H9 (cell line): ENCODE results near the gene ZNF318. TPM values are rescaled to one million over a fixed set of nuclear protein-coding genes. Genes with fewer than 3 reads are reported as not detected.
"Not testable (repeated sequence)": the region's sequence is repeated elsewhere in the genome, so short reads cannot be mapped to it uniquely, and the experiment has no call there.

ENCODE experiments used
- DNase-seq: peaks from one replicate; pipeline ENCODE4 v3.0.0-alpha.2; 2017
- H2AFZ ChIP-seq: one replicate; pipeline ENCODE4 v1.6.1; 2013; ENCODE audit warnings: mild to moderate bottlenecking, low read length, control low read depth, moderate library complexity
- H2AK5ac ChIP-seq: 2 replicates; pipeline ENCODE4 v1.6.1; 2013; ENCODE audit warnings: low read length, control low read depth, mixed read lengths; ENCODE audit not compliant: insufficient read length
- H2BK120ac ChIP-seq: one replicate; pipeline ENCODE4 v1.6.1; 2013; ENCODE audit warnings: low read depth, mild to moderate bottlenecking, low read length, control low read depth, inconsistent platforms; ENCODE audit not compliant: poor library complexity, severe bottlenecking
- H2BK12ac ChIP-seq: 2 replicates; pipeline ENCODE4 v1.6.1; 2013; ENCODE audit warnings: low read length, control low read depth, mixed read lengths, low read depth; ENCODE audit not compliant: insufficient read length
- H2BK15ac ChIP-seq: 2 replicates; pipeline ENCODE4 v1.6.1; 2013; ENCODE audit warnings: low read depth, low read length, control low read depth
- H2BK20ac ChIP-seq: one replicate; pipeline ENCODE4 v1.6.1; 2013; ENCODE audit warnings: low read depth, mild to moderate bottlenecking, low read length, control low read depth, inconsistent platforms; ENCODE audit not compliant: poor library complexity, severe bottlenecking
- H2BK5ac ChIP-seq: 2 replicates; pipeline ENCODE4 v1.6.1; 2013; ENCODE audit warnings: low read length, control low read depth, mixed read lengths; ENCODE audit not compliant: insufficient read length
- H3K14ac ChIP-seq: 2 replicates; pipeline ENCODE4 v1.6.1; 2013; ENCODE audit warnings: low read length, control low read depth; ENCODE audit not compliant: insufficient read depth
- H3K18ac ChIP-seq: 2 replicates; pipeline ENCODE4 v1.6.1; 2013; ENCODE audit warnings: low read depth, mild to moderate bottlenecking, mixed read lengths, low read length, control low read depth; ENCODE audit not compliant: insufficient read length
- H3K23ac ChIP-seq: 2 replicates; pipeline ENCODE4 v1.6.1; 2013; ENCODE audit warnings: low read length, control low read depth, mixed read lengths, low read depth; ENCODE audit not compliant: insufficient read length
- H3K23me2 ChIP-seq: 2 replicates; pipeline ENCODE4 v1.6.1; 2013; ENCODE audit warnings: low read depth, mild to moderate bottlenecking, mixed read lengths, low read length, control low read depth; ENCODE audit not compliant: insufficient read length, poor library complexity, severe bottlenecking
- H3K27ac ChIP-seq: 2 replicates; pipeline ENCODE4 v1.5.1; 2013; ENCODE audit warnings: low read length, control low read depth, mixed read lengths, low read depth; ENCODE audit not compliant: insufficient read length
- H3K27me3 ChIP-seq: 2 replicates; pipeline ENCODE4 v1.6.1; 2013; ENCODE audit warnings: low read length, control low read depth, inconsistent platforms; ENCODE audit not compliant: insufficient read depth
- H3K4ac ChIP-seq: 2 replicates; pipeline ENCODE4 v1.6.1; 2013; ENCODE audit warnings: low read depth, mild to moderate bottlenecking, control low read depth, inconsistent platforms, low read length, moderate library complexity
- H3K4me1 ChIP-seq: 2 replicates; pipeline ENCODE4 v1.6.1; 2013; ENCODE audit warnings: low read length, control low read depth, inconsistent platforms; ENCODE audit not compliant: insufficient read depth
- H3K4me2 ChIP-seq: 2 replicates; pipeline ENCODE4 v1.6.1; 2013; ENCODE audit warnings: low read length, control low read depth, mixed read lengths; ENCODE audit not compliant: insufficient read length, insufficient read depth
- H3K56ac ChIP-seq: 2 replicates; pipeline ENCODE4 v1.6.1; 2013; ENCODE audit warnings: low read depth, mild to moderate bottlenecking, mixed read lengths, low read length, control low read depth; ENCODE audit not compliant: insufficient read length
- H3K79me1 ChIP-seq: 2 replicates; pipeline ENCODE4 v1.6.1; 2013; ENCODE audit warnings: low read depth, mild to moderate bottlenecking, moderate library complexity, low read length, control low read depth, inconsistent platforms; ENCODE audit not compliant: insufficient read depth, poor library complexity, severe bottlenecking
- H3K79me2 ChIP-seq: 2 replicates; pipeline ENCODE4 v1.6.1; 2013; ENCODE audit warnings: low read length, control low read depth, inconsistent platforms; ENCODE audit not compliant: insufficient read depth
- H3K9ac ChIP-seq: 2 replicates; pipeline ENCODE4 v1.6.1; 2013; ENCODE audit warnings: low read length, control low read depth, mixed read lengths; ENCODE audit not compliant: insufficient read length; ENCODE audit errors: extremely low read depth
- H3K9me3 ChIP-seq: one replicate; pipeline ENCODE4 v1.6.1; 2013; ENCODE audit warnings: low read depth, low read length, inconsistent platforms; ENCODE audit not compliant: control insufficient read depth
- H3T11ph ChIP-seq: one replicate; pipeline ENCODE4 v1.6.1; 2013; ENCODE audit warnings: mild to moderate bottlenecking, low read length, control low read depth, inconsistent platforms
- H4K20me1 ChIP-seq: one replicate; pipeline ENCODE4 v1.6.1; 2013; ENCODE audit not compliant: control insufficient read depth, insufficient read length, insufficient read depth
- H4K5ac ChIP-seq: 2 replicates; pipeline ENCODE4 v1.6.1; 2013; ENCODE audit warnings: low read depth, mild to moderate bottlenecking, mixed read lengths, low read length, control low read depth; ENCODE audit not compliant: insufficient read length
- H4K8ac ChIP-seq: replicated peaks from 2 replicates; pipeline ENCODE4 v1.6.1; 2013; ENCODE audit warnings: low read length, control low read depth, mixed read lengths, low read depth; ENCODE audit not compliant: insufficient read length
- H4K91ac ChIP-seq: 2 replicates; pipeline ENCODE4 v1.6.1; 2013; ENCODE audit warnings: low read depth, mild to moderate bottlenecking, moderate library complexity, mixed read lengths, low read length, control low read depth; ENCODE audit not compliant: insufficient read length
- H3K27ac Mint-ChIP-seq, 3 experiments: 2 replicates in 2 of 3; 3 replicates in 1 of 3; pipeline ENCODE4 v1.8.0; 2020 to 2021; ENCODE audit warnings: mixed read lengths in 3 of 3, mild to moderate bottlenecking in 1 of 3, moderate library complexity in 1 of 3
- H3K27me3 Mint-ChIP-seq: 2 replicates; pipeline ENCODE4 v1.8.0; 2021; ENCODE audit warnings: low read depth, mild to moderate bottlenecking, moderate library complexity, mixed read lengths
- H3K36me3 Mint-ChIP-seq, 3 experiments: 2 replicates in 2 of 3; 3 replicates in 1 of 3; pipeline ENCODE4 v1.8.0; 2020 to 2021; ENCODE audit warnings: low read depth in 3 of 3, mixed read lengths in 3 of 3; ENCODE audit not compliant: insufficient read depth in 1 of 3
- H3K4me1 Mint-ChIP-seq, 2 experiments: 2 replicates each; pipeline ENCODE4 v1.8.0; 2020; ENCODE audit warnings: mixed read lengths in 2 of 2
- H3K4me3 Mint-ChIP-seq, 2 experiments: 2 replicates in 1 of 2; 3 replicates in 1 of 2; pipeline ENCODE4 v1.8.0; 2020 to 2021; ENCODE audit warnings: mild to moderate bottlenecking in 2 of 2, mixed read lengths in 2 of 2, moderate library complexity in 1 of 2
- H3K9me3 Mint-ChIP-seq, 2 experiments: 2 replicates in 1 of 2; 3 replicates in 1 of 2; pipeline ENCODE4 v1.8.0; 2020; ENCODE audit warnings: mild to moderate bottlenecking in 2 of 2, mixed read lengths in 2 of 2, moderate library complexity in 1 of 2
- WGBS: extraction: QIAGEN DNeasy Blood & Tissue Kit; methylation state at CpG from one replicate; pipeline ENCODE4 v1.1.7; 2013; ENCODE audit warnings: missing lambda C conversion rate, low lambda C conversion rate, mixed read lengths; ENCODE audit not compliant: insufficient read length; ENCODE audit errors: extremely low coverage; 5-methylcytosine and 5-hydroxymethylcytosine counted together
- total RNA-seq: library from RNA; stranded (reverse); gene quantifications from 2 replicates; pipeline ENCODE4 v1.2.1, GENCODE V29; 2021
- TF ChIP-seq, protein P1 (sequence below): fragments of 200-600 bp; sonication (generic); conservative IDR thresholded peaks from 3 replicates; pipeline ENCODE4 v1.8.0; 2021; ENCODE audit warnings: antibody characterized with exemption, mild to moderate bottlenecking

Gene ZNF318
- total RNA-seq, 1 experiment from 2014 or later = 16.3 TPM

DNA sequence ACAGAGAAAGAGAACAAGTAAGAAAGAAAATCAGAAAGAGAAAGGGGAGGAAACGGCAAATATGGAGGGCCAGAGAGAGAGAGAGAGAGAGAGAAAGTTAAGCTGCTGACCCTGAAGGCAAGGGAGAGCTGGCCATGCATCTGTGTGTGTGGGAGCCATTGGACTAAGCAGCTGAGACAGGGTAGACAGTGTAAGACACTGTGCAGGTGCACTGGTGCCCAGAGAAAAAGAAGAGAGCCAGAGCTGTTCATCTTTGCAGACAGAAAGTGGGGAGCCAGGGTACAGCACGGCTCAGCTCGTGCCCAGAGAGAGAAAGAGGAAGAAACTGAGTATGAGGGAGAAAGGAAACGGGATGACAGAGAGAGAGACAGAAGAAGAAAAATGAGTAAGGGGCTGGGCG, 24.2 kb upstream of the ZNF318 start:
- no peak overlapping the region for H3K27ac ChIP-seq
- H3K4me2 ChIP-seq = no peak overlapping the region
- H4K8ac ChIP-seq = no peak overlapping the region
- no peak overlapping the region for H2AK5ac ChIP-seq
- H2BK20ac ChIP-seq = no peak overlapping the region
- H3K14ac ChIP-seq = no peak overlapping the region
- no peak overlapping the region for H3K9ac ChIP-seq
- H3K9me3 ChIP-seq = no peaks in the 10 kb centered on the region
- peaks cover 3% of the 10 kb centered on the region; the same call in 1 of the 2 replicates for H3K4me1 ChIP-seq
- H2BK120ac ChIP-seq = no peak overlapping the region
- no CpG with 5 or more reads among the region's 5 CpGs for WGBS
- peaks cover 18 to 40% of the 10 kb centered on the region in 2 experiments for H3K4me1 Mint-ChIP-seq
- H3K79me1 ChIP-seq = no peaks in the 10 kb centered on the region
- no peak overlapping the region for H3K4me3 Mint-ChIP-seq
- no peaks in the 10 kb centered on the region for H3K79me2 ChIP-seq
- H4K20me1 ChIP-seq = no peaks in the 10 kb centered on the region
- H3K4ac ChIP-seq = no peak overlapping the region
- H3K27me3 ChIP-seq = no peaks in the 10 kb centered on the region
- no peaks in the 10 kb centered on the region for H3K23me2 ChIP-seq
- peaks cover 6% of the 10 kb centered on the region for H3K27me3 Mint-ChIP-seq
- H4K91ac ChIP-seq = no peak overlapping the region
- H4K5ac ChIP-seq = no peak overlapping the region
- H3K9me3 Mint-ChIP-seq = no peaks in the 10 kb centered on the region
- H2BK12ac ChIP-seq = no peak overlapping the region
- H3K23ac ChIP-seq = no peak overlapping the region
- TF ChIP-seq, protein P1, sequence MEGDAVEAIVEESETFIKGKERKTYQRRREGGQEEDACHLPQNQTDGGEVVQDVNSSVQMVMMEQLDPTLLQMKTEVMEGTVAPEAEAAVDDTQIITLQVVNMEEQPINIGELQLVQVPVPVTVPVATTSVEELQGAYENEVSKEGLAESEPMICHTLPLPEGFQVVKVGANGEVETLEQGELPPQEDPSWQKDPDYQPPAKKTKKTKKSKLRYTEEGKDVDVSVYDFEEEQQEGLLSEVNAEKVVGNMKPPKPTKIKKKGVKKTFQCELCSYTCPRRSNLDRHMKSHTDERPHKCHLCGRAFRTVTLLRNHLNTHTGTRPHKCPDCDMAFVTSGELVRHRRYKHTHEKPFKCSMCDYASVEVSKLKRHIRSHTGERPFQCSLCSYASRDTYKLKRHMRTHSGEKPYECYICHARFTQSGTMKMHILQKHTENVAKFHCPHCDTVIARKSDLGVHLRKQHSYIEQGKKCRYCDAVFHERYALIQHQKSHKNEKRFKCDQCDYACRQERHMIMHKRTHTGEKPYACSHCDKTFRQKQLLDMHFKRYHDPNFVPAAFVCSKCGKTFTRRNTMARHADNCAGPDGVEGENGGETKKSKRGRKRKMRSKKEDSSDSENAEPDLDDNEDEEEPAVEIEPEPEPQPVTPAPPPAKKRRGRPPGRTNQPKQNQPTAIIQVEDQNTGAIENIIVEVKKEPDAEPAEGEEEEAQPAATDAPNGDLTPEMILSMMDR = no peak
- no peak overlapping the region for H3K56ac ChIP-seq
- DNase-seq = no peak
- no peak overlapping the region for H2BK15ac ChIP-seq
- H3K27ac Mint-ChIP-seq = peak overlapping the region in 1 of 3 experiments; percentile 47; a peak in 4 of 7 replicates
- no peaks in the 10 kb centered on the region for H3K36me3 Mint-ChIP-seq
- H3T11ph ChIP-seq = no peak overlapping the region
- no peak overlapping the region for H3K18ac ChIP-seq
- H2BK5ac ChIP-seq = no peak overlapping the region
- H2AFZ ChIP-seq = peak overlapping the region; percentile 22

DNA sequence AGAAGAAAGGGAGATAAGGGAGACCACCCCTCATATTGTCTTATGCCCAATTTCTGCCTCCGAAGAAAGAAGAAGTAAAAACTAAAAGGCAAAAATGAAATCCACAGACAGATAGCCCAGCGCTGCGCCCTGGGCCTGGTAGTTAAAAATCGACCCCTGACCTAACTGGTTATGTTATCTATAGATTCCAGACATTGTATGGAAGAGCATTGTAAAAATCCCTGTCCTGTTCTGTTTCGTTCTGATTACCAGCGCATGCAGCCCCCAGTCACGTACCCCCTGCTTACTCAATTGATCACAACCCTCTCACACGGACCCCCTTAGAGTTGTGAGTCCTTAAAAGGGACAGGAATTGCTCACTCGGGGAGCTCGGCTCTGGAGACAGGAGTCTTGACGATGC, 23.7 kb upstream of the ZNF318 start:
- peak overlapping the region; percentile 22 for H2AFZ ChIP-seq
- not testable (repeated sequence) for H3K9me3 Mint-ChIP-seq, H3K9me3 ChIP-seq, H3K4me3 Mint-ChIP-seq, H3K4ac ChIP-seq, H3K14ac ChIP-seq, H4K5ac ChIP-seq, H3K18ac ChIP-seq, H2BK12ac ChIP-seq, H3K4me2 ChIP-seq, H3K79me1 ChIP-seq, H3K56ac ChIP-seq, H3K27me3 ChIP-seq, H2BK120ac ChIP-seq, H3K27ac ChIP-seq, DNase-seq, H3K36me3 Mint-ChIP-seq, H3T11ph ChIP-seq, H3K79me2 ChIP-seq, H2BK15ac ChIP-seq, H4K91ac ChIP-seq, H3K23me2 ChIP-seq, H2BK5ac ChIP-seq, H3K4me1 ChIP-seq, H4K20me1 ChIP-seq, H4K8ac ChIP-seq, H2AK5ac ChIP-seq, H3K23ac ChIP-seq, H2BK20ac ChIP-seq, H3K9ac ChIP-seq, H3K27me3 Mint-ChIP-seq
- no CpG with 5 or more reads among the region's 11 CpGs for WGBS
- Mint-ChIP-seq H3K4me1 (peaks cover 18 to 40% of the 10 kb centered on the region in 2 experiments), H3K27ac (peak overlapping the region in 1 of 3 experiments; percentile 47; a peak in 1 of 7 replicates)
